HG03095 (cell line): ENCODE results near the gene SBF1.

Experiments used
- ATAC-seq: cut with Tn5 transposase; IDR thresholded peaks from one replicate; pipeline ENCODE4 v1.9.1; 2021; ENCODE audit warnings: moderate library complexity; ENCODE audit not compliant: unreplicated experiment

SBF1 gene

DNA sequence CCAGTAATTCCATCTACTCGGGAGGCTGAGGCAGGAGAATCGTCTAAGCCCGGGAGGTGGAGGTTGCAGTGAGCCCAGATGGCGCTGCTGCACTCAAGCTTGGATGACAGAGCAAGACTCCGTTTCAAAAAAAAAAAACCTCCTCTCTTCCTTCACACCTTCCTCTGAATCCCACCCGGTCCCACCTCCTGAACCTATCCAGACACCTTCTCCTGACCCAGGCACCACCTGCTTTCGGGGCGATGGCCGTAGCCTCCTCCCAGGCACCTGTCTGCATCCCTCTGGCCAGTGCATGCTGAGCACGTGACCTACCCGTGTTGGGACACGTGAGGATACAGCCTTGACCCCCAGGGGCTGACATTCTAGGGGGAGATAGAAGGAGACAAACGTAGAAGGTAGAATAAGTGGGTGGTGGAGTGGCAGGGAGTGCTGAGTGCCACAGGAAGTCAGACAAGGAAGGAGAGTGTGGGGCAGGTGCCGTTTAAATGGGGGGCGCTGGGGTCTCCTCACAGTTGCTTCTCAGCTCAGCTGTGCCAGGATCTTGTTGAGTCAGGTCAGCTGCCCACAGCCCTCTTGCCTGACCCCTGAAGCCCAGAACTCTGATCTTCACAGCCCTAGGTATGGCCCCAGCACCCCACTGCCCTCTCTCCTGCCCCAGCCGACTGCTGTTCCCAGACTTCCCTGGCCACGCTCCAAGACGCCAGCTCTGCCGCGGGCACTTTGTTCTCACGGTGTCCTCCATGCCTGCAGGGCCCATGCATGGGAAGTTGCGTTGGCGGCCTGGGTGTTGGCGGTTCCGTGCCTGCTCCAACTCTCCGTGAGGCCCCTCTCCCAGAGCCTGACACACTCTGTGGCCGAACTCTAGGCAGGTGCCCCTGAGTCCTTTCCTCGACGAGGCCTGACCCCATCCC, 10.6 kb upstream of the SBF1 start:
- ATAC-seq = no peak

DNA sequence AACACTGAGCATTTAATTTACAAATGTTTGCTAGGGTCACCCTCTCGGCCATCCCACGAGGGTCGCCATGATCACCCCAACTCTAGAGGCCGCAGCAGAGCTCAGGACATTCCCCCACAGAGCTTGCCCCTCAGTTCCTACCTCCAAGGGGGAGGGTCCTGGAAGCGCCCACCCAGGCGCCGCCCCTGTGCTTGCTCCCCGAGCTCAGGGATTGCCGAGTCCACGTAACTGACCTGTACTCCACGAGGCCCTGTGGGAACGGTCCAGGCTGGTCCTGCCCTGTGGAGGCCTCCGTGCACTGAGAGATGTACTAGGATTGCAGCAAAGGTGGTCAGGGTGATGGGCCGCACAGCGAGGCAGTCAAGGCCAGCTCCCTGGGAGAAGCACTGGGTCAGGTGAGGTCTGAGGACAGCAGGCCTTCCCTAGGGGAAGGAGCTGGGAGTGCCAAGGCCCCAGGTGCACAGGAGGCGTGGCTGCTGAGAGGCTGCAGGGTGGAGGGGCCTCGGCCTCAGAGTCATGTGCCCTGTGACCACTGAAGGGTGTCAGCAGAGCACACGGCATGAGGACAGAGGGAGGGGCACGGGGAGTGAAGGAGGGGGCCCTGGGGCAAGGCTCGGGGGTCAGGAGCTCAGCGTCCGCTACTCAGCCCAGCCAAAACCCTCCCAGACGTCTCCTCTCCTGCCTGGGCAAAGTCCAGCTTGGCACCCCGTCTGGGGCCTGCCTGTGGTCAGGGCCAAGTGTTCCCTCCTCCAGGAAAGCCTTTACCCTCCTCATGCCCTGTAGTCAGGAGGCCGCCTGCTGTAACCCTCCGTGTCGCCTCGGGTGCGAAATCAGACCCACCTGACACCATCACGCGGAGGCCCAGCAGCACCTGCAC, 9.4 kb upstream of the SBF1 start:
- ATAC-seq = no peak

DNA sequence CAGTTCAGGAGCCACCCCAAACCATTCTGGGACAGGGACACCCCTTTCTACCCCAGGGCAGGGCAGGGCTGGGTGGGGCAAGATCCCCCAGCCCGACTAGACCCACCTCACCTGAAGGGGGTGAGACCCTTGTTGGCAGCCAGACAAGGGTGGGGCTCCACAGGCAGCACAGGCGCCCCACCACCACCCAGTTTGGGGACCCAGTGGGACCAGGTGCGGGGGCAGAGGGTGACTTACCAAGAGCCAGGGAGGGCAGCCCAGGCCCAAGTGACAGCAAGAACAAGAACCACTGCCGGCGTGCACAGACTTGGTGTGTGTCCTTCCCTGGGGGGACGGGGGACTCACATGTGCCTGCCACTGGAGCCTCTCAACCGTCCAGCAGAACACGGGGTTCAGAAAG, 8.7 kb upstream of the SBF1 start:
- no peak for ATAC-seq

DNA sequence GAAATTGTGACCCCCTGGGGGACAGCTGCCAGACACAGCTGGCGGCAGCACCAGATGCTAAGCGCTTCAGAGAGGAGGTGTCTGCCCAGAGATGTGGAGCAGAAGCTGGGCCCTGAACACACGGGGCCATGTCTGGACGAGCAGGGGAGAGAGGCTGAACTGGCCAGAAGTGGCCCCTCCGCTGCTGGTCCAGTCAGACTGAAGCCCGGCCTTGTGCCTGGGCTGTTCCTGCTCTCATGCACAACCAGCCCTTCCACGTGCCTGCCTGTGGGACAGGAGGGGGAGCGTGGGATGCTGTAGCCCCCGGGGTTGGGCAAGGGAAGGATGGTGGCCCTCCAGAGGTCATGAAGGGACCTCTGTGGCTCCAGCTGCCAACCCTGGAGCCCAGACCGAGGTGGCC, 8.3 kb upstream of the SBF1 start:
- no peak for ATAC-seq

GRCh38 chr22:50482107-50483074, 7.6 kb upstream of the SBF1 start:
- ATAC-seq = no peak

DNA sequence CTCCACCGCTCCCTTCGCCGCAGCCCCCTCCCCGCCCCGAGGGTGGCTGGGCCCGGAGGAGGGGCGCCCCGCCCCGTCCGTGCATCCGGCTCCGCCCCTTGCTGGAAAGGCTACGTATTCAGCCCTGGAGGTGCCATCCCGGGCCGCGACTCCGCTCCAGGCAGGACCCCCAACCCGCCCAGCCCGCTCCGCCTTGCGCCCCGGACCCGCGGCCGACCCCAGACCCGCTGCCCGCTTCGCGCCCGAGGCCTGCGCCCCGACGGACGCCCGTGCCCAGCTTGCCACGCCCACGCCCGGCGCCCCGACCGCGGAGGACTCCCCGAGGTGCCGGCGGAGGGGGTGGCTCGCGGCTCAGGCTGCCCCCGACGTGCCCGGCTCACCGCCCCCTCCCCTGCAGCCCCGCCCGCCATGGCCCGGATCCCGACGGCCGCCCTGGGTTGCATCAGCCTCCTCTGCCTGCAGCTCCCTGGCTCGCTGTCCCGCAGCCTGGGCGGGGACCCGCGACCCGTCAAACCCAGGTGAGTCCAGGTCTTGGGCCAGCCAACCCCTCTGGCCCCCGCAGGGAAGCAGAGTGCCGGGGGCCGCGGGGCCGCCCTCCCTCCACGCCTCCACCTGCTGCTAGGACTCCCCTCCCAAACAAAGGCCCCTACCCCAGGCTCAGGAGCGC, 6.7 kb upstream of the SBF1 start, which contains the start of gene ADM2:
ADM2 (plus strand) TSS at position 104 of the 667 bp plus-strand sequence; CDS start at position 409, 305 bp downstream.
- no peak for ATAC-seq

DNA sequence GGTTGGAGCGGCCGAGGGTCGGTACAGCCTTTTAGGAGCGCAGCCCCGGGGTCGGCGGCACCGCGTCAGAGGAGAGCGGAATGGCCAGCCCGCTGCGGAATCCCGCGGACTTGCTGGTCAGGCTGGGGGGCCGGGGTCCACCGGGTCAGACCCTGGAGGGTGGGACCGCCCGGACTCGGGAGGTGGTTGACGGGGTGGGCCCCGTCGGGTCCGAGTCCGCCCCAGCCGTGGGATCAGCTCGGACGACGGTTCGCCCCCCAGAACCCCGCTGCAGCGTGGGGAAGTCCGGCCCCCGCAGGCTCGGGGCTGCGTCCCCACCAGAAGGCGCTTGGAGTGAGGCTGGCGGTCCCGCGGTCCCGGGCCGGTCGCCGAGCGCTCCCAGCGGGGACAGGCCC, 6.2 kb upstream of the SBF1 start:
- no peak for ATAC-seq

GRCh38 chr22:50479721-50480120, 4.9 kb upstream of the SBF1 start:
- ATAC-seq = no peak

DNA sequence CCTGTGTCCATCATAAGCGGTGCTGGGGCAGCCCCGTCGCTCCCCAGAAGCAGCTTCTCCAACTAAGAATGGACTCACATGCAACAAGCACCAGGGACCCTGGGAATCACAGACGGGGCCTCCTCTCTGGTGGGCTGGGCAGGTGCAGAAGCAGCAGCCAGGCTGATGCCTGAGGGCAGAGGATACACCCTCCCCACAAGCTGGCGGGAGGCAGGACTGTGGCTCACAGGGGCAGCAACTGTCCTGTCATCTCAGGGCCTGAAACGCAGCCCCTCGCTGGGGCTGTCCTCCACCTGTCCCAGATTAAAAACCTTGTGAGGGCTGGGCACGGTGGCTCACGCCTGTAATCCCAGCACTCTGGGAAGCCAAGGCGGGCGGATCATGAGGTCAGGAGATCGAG, 3.1 kb upstream of the SBF1 start:
- no peak for ATAC-seq

- no peak for ATAC-seq
Observed at GRCh38 chr22:50476868-50477267, 2.0 kb upstream of the SBF1 start.

DNA sequence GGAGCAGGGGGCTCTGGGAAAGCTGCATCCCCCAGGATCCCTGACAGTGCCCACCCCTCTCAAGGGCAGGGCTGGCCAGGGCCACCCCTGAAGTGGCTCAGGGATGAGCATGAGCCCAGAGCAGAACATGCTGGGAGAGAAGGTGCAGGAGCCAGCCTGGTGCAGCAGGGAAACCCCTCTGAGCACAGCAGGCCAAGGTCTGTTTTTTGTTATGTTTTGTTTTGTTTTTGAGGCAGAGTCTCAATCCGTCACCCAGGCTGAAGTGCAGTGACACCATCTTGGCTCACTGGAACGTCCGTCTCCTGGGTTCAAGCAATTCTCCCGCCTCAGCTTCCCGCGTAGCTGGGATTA, 792 bp upstream of the SBF1 start:
- ATAC-seq = no peak

- ATAC-seq = no peak
Observed at GRCh38 chr22:50473855-50474671, 772 bp downstream of the SBF1 start.

- no peak for ATAC-seq
Observed at GRCh38 chr22:50473088-50473487, 1.7 kb downstream of the SBF1 start.

- no peak for ATAC-seq
Observed at GRCh38 chr22:50471962-50472361, 2.9 kb downstream of the SBF1 start.

DNA sequence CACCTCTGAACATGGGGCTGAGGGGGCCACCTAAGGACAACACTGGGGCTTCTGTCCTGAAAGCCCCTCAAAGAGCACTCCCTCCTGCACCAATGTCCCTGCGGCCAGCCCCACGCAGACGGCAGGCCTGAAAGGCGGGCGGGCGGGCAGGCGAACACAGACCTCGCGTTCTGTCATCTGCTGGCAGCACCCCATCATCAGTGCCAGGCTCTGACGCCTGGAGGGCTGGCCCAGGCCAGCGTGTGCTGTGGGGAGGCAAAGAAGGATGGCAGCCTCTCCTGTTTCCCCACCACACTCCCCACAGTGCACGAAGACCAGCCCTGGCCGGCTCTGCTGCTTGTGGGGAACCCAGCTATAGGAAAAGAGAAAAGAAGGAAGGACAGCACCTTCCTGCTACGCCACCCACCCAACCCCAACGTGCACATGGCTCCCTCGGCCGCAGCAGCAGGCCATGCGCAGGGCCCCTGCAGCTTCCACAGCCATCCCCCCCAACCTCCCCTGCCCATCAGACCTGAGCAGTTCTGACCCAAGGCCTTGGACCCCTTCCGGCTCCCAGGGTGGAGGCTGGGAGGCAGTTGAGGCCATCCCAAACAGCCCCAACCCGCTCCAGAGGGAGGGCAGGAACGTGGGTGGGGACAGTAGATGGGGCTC, 3.5 kb downstream of the SBF1 start:
- no peak for ATAC-seq

DNA sequence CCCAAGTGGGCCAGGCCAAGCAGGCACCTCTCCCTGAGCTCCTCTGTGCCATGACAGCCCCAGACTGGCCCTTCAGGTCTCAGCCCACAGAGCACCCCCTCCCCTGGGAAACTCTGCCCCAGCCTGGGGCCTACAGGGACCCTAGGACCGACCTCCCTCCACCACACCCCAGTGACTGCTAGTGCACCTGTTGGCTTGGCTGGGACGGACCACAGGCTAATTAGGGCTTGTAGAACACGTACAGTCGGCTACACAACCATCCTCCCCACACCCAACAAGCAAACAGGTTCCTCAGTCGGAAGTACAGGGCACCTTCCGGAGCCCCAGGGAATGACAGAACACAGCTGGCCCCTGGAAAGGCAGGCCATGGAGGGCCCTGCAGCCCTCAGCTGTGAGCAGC, 4.3 kb downstream of the SBF1 start:
- no peak for ATAC-seq

DNA sequence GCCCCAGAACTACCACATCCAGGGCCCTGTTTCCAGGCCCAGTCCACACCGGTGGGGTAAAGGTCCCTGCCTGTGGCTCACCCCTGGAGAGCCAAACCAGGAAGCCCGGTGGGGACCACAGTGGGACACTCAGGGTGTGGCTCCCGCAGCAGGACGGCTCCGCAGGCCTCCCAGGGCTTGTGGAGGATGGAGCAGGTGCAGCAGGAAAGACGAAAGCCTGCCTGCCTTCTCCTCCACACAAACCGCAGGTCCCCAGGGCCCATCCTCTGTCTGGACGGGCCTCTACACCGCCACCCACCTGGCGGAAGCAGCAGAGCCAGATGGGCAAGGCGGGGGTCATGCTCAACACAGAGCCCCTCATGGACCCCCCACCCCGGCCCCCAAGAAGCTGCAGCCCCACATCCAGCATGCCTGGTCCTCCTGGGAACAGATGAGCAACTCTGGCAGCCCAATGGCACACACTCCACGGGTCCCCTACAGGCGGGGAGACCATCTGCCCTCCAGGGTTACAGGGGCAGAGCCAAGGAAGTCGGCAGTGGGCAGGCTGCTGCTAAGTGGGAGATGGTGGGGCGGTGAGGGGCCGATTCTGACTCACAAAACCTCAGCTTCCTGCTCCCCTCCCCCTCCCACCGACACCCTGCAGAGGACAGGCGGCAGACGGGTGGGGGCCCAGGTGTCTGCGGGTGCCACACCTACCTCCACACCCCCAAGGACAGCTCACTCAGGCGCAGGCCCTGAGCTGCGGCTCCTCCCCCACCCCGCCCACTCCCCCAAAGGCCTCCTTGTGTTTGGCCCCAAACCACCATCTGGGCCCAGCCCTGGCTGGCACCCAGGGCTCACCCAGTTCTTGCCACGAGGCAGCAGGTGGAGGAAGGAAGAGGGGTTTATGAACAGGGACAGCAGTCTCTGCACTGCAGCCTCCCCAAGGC, 5.2 kb downstream of the SBF1 start:
- ATAC-seq = peak; percentile 45

- ATAC-seq = no peak
Observed at GRCh38 chr22:50468626-50469025, 6.2 kb downstream of the SBF1 start.
